Measurements from ENCODE around the gene CPED1. TPM values are rescaled to one million over a fixed set of nuclear protein-coding genes. Genes with fewer than 3 reads are reported as not detected.
A peak's percentile ranks its signal among the peaks of the same experiment; 100 is the strongest.
"Not testable (repeated sequence)": the region's sequence is repeated elsewhere in the genome, so short reads cannot be mapped to it uniquely, and the experiment has no call there.

Gene CPED1
- total RNA-seq, 1 donor from 2014 or later, result 33.8 TPM

DNA sequence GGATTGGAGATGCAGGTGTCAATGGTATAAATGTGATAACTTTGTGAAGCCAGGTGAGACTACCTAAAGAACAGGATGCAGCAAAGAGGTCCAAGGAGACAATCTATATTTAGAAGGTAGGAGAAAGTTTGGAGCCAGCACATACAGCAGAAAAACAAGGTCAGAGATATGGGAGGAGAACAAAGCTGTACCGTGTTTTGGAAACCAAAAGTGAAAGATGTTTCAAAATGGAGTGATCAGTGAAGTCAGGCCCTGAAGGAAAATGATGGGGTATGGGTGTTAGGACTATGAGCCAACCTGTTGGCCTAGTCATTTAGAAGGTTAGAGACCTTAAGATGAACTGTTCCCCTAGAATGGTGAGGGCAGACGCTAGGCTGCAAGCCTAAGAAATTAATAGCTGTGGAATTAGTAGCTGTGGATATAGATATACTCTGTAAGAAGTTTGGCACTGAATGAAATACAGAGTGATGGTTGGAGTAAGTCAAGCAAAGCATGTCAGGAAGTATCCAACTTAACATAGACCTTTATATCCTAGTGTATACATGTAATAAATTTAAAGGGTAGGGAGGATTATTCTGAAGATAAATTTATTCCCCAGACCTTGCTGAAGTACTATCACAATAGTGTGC is 190.5 kb downstream of the CPED1 start:
- Histone ChIP-seq H3K36me3 (no peaks in the 10 kb centered on the region), H3K27me3 (ENCODE audit: low read depth) (no peaks in the 10 kb centered on the region), H3K27ac (replicated peaks) (peak overlapping the region; percentile 31), H3K9me3 (replicated peaks) (no peaks in the 10 kb centered on the region), H3K4me3 (no peak overlapping the region), H3K4me1 (peaks cover 32% of the 10 kb centered on the region)
- TF ChIP-seq, protein P1, sequence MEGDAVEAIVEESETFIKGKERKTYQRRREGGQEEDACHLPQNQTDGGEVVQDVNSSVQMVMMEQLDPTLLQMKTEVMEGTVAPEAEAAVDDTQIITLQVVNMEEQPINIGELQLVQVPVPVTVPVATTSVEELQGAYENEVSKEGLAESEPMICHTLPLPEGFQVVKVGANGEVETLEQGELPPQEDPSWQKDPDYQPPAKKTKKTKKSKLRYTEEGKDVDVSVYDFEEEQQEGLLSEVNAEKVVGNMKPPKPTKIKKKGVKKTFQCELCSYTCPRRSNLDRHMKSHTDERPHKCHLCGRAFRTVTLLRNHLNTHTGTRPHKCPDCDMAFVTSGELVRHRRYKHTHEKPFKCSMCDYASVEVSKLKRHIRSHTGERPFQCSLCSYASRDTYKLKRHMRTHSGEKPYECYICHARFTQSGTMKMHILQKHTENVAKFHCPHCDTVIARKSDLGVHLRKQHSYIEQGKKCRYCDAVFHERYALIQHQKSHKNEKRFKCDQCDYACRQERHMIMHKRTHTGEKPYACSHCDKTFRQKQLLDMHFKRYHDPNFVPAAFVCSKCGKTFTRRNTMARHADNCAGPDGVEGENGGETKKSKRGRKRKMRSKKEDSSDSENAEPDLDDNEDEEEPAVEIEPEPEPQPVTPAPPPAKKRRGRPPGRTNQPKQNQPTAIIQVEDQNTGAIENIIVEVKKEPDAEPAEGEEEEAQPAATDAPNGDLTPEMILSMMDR (IDR thresholded peaks at IDR 0.05; ENCODE audit: borderline replicate concordance), result no peak
- intact Hi-C loops (cut with micrococcal nuclease), result no loop called here
- DNase-seq, result no peak

DNA sequence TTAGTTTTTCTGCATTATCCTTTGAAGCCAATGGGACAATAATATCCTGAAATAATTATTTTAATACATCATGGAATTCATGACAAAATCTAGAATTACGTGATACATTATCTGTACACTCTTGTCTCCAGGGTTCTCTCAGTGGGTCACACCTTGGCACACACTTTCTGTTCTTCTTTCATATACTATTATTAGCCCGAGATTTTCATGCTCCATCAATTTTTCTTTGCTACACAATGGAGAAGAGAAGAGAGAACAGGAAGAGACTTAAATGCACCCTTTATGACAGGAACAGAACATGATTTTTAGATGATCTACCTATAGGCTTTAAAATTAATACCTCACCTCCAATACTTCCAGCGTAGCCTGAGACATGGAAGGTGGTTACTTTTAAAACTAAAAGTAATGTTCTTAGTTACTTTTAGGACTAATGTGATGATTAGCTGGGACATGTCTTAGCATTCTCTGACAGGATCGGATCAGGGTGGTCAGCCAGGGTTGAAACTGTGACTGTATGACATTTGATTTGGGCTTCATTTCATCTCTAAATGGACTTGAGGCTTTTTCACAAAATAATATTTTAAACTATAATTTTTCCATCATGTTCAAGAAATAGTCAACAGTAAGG is 192.0 kb downstream of the CPED1 start:
- no peak overlapping the region for H3K27ac ChIP-seq (replicated peaks)
- no peak for DNase-seq
- intact Hi-C loops (cut with micrococcal nuclease), result no loop called here
- no peaks in the 10 kb centered on the region for H3K9me3 ChIP-seq (replicated peaks)
- TF ChIP-seq, protein P1 (IDR thresholded peaks at IDR 0.05; ENCODE audit: borderline replicate concordance), result no peak
- H3K27me3 ChIP-seq (ENCODE audit: low read depth), result no peaks in the 10 kb centered on the region
- H3K4me1 ChIP-seq, result peaks cover 32% of the 10 kb centered on the region
- no peak overlapping the region for H3K4me3 ChIP-seq
- H3K36me3 ChIP-seq, result no peaks in the 10 kb centered on the region

DNA sequence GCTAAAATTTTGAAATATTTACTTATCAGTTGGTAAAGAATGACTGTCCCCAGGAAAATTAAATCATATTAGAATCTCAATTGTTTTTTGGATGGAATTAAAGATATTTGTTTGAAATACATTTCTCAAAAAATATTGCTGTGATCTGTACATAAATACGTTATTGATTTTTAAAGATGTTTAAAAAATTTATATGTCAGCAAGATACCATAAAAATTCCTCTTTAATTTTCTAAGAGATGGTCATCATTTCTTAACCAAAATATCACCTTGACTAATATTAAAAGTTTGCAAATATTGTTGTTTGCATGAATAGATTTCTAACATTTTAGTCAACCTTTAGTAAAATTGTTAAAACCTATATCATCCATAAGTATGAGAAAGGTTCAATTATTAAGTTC is 192.8 kb downstream of the CPED1 start:
- Histone ChIP-seq H3K9me3 (replicated peaks) (no peaks in the 10 kb centered on the region), H3K27ac (replicated peaks) (no peak overlapping the region), H3K27me3 (ENCODE audit: low read depth) (no peaks in the 10 kb centered on the region), H3K4me3 (no peak overlapping the region), H3K4me1 (peaks cover 32% of the 10 kb centered on the region), H3K36me3 (no peaks in the 10 kb centered on the region)
- intact Hi-C loops (cut with micrococcal nuclease), result no loop called here
- TF ChIP-seq, protein P1 (IDR thresholded peaks at IDR 0.05; ENCODE audit: borderline replicate concordance), result no peak
- no peak for DNase-seq

DNA sequence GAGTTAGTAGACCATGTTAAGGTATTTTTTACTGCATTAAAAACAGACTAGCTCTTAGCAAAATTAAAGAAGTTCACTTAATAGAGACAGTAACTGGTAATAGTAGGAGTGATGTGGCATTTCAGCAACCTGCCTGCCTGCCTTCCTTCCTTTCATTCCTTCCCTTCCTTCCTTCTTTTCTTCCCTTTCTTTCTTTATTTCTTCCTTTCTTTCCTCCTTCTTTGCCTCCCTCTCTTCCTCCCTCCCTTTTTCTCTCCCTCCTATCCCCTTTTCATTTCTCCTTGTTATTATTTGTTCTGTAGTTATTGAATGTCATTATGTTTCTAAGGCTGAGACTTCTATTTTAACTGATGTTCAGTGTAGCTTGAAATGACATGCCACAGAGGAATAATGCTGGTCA is 193.8 kb downstream of the CPED1 start:
- H3K27ac ChIP-seq (replicated peaks), result no peak overlapping the region
- intact Hi-C loops (cut with micrococcal nuclease), result no loop called here

DNA sequence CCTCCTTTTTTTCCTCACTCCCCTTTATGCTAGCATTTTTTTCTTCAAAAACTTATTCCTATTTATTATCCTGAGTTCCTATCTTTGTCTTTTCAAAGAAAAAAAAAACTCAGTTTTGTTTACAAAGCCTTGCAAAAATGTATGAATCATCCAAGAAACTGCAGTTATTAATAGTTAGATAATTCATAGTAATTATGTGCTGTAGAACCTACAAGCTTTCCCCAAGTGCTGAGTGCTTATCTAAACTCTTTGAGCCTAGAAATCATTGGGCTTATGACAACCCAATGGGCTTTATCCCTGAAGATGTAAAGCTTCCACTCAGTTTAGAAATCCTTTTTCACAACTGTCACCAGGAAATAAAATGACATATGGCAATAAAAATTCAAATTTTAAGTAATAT is 194.4 kb downstream of the CPED1 start:
- Histone ChIP-seq H3K36me3 (no peaks in the 10 kb centered on the region), H3K9me3 (replicated peaks) (no peaks in the 10 kb centered on the region), H3K4me3 (no peak overlapping the region), H3K27me3 (ENCODE audit: low read depth) (no peaks in the 10 kb centered on the region), H3K4me1 (peaks cover 32% of the 10 kb centered on the region), H3K27ac (replicated peaks) (no peak overlapping the region)
- DNase-seq, result no peak
- TF ChIP-seq, protein P1 (IDR thresholded peaks at IDR 0.05; ENCODE audit: borderline replicate concordance), result no peak
- intact Hi-C loops (cut with micrococcal nuclease), result no loop called here

More for the DNA sequence above, 193.8 kb downstream of the CPED1 start:
- Histone ChIP-seq H3K4me3 (no peak overlapping the region), H3K36me3 (no peaks in the 10 kb centered on the region), H3K4me1 (peaks cover 32% of the 10 kb centered on the region), H3K9me3 (replicated peaks) (no peaks in the 10 kb centered on the region), H3K27me3 (ENCODE audit: low read depth) (no peaks in the 10 kb centered on the region)
- TF ChIP-seq, protein P1 (IDR thresholded peaks at IDR 0.05; ENCODE audit: borderline replicate concordance), result no peak
- no peak for DNase-seq

DNA sequence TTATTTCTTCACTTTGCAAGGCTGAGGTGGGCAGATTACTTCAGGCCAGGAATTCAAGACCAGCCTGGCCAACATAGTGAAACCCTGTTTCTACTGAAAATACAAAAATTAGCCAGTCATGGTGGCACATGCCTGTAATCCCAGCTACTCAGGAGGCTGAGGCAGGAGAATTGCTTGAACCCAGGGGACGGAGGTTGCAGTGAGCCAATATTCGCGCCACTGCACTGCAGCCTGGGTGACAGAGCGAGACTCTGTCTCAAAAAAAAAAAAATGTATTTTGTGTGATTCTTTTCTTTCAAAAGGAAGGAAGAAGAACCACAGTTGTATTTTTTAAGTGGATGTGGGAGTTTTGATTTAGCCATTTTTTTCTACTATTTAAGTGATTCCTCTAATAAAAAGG is 195.4 kb downstream of the CPED1 start:
- DNase-seq; H3K9me3 ChIP-seq (replicated peaks); H3K27ac ChIP-seq (replicated peaks); H3K27me3 ChIP-seq (ENCODE audit: low read depth); H3K36me3 ChIP-seq; intact Hi-C loops (cut with micrococcal nuclease); H3K4me3 ChIP-seq: not testable (repeated sequence)
- H3K4me1 ChIP-seq, result peaks cover 23% of the 10 kb centered on the region
